Mesenchymal stem cell (in vitro differentiated cells and primary cell): ENCODE data around the gene ZFP92.

ENCODE experiments used
- DNase-seq: peaks from one replicate; pipeline ENCODE4 v3.0.0-alpha.2; 2013
- H2AFZ ChIP-seq: one replicate; pipeline ENCODE4 v1.6.1; 2013; ENCODE audit warnings: low read depth, mild to moderate bottlenecking, control low read depth, inconsistent platforms, low read length, moderate library complexity
- H2AK5ac ChIP-seq: 2 replicates; pipeline ENCODE4 v1.6.1; 2013; ENCODE audit warnings: low read length, moderate library complexity, mild to moderate bottlenecking, inconsistent platforms; ENCODE audit not compliant: severe bottlenecking
- H2BK120ac ChIP-seq: one replicate; pipeline ENCODE4 v1.6.1; 2013; ENCODE audit warnings: low read depth, mild to moderate bottlenecking, inconsistent platforms, low read length, moderate library complexity
- H2BK12ac ChIP-seq, 2 experiments: one replicate each; pipeline ENCODE4 v1.6.1; 2013; ENCODE audit warnings: inconsistent platforms in 2 of 2, low read length in 2 of 2, mild to moderate bottlenecking in 2 of 2, moderate library complexity in 2 of 2, control low read depth in 1 of 2
- H2BK15ac ChIP-seq: one replicate; pipeline ENCODE4 v1.6.1; 2013; ENCODE audit warnings: mild to moderate bottlenecking, low read depth, inconsistent platforms; ENCODE audit not compliant: poor library complexity, severe bottlenecking
- H2BK5ac ChIP-seq: 2 replicates; pipeline ENCODE4 v1.6.1; 2013; ENCODE audit warnings: low read depth, mild to moderate bottlenecking, low read length, control low read depth, inconsistent platforms; ENCODE audit not compliant: poor library complexity, severe bottlenecking
- H3K14ac ChIP-seq, 2 experiments: one replicate each; pipeline ENCODE4 v1.6.1; 2013; ENCODE audit warnings: inconsistent platforms in 2 of 2, low read length in 2 of 2, control low read depth in 1 of 2, mild to moderate bottlenecking in 1 of 2, moderate library complexity in 1 of 2
- H3K18ac ChIP-seq, 2 experiments: one replicate each; pipeline ENCODE4 v1.6.1; 2013; ENCODE audit warnings: inconsistent platforms in 2 of 2, low read length in 2 of 2, control low read depth in 1 of 2, low read depth in 1 of 2, mild to moderate bottlenecking in 1 of 2
- H3K23ac ChIP-seq, 2 experiments: one replicate each; pipeline ENCODE4 v1.6.1; 2013; ENCODE audit warnings: inconsistent platforms in 2 of 2, low read length in 2 of 2, mild to moderate bottlenecking in 2 of 2, moderate library complexity in 2 of 2, control low read depth in 1 of 2
- H3K27ac ChIP-seq: 2 replicates; pipeline ENCODE4 v1.5.1; 2013; ENCODE audit warnings: mild to moderate bottlenecking, moderate library complexity, low read length, control low read depth, inconsistent platforms; ENCODE audit not compliant: poor library complexity, severe bottlenecking
- H3K27me3 ChIP-seq, 2 experiments: 2 replicates each; pipeline versions ENCODE4 v1.6.1 to v1.7.0; 2013; ENCODE audit warnings: low read length in 2 of 2, mild to moderate bottlenecking in 2 of 2, moderate library complexity in 2 of 2, control low read depth in 1 of 2, inconsistent platforms in 1 of 2; ENCODE audit not compliant: control insufficient read depth in 1 of 2, insufficient read depth in 1 of 2
- H3K36me3 ChIP-seq, 2 experiments: 2 replicates each; pipeline versions ENCODE4 v1.6.1 to v1.7.0; 2013; ENCODE audit warnings: low read length in 2 of 2, control low read depth in 1 of 2, inconsistent platforms in 1 of 2, low read depth in 1 of 2, mild to moderate bottlenecking in 1 of 2; ENCODE audit not compliant: insufficient read depth in 2 of 2, control insufficient read depth in 1 of 2
- H3K4ac ChIP-seq, 2 experiments: one replicate each; pipeline ENCODE4 v1.6.1; 2013; ENCODE audit warnings: inconsistent platforms in 2 of 2, low read length in 2 of 2, mild to moderate bottlenecking in 2 of 2, moderate library complexity in 2 of 2, control low read depth in 1 of 2, low read depth in 1 of 2
- H3K4me1 ChIP-seq: 2 replicates; pipeline ENCODE4 v1.6.1; 2013; ENCODE audit warnings: low read depth, low read length, control low read depth; ENCODE audit not compliant: control insufficient read depth, insufficient read depth
- H3K4me2 ChIP-seq: 2 replicates; pipeline ENCODE4 v1.6.1; 2013; ENCODE audit warnings: low read length, mild to moderate bottlenecking, inconsistent platforms; ENCODE audit not compliant: poor library complexity, severe bottlenecking
- H3K4me3 ChIP-seq, 2 experiments: 2 replicates each; pipeline versions ENCODE4 v1.5.1 to v1.7.0; 2013; ENCODE audit warnings: low read length in 2 of 2, mild to moderate bottlenecking in 2 of 2, control low read depth in 1 of 2, low read depth in 1 of 2; ENCODE audit not compliant: insufficient read depth in 1 of 2
- H3K79me1 ChIP-seq: replicated peaks from 2 replicates; pipeline ENCODE4 v1.6.1; 2013; ENCODE audit warnings: mild to moderate bottlenecking, control low read depth, low read length, inconsistent platforms; ENCODE audit not compliant: poor library complexity, severe bottlenecking
- H3K9ac ChIP-seq: 2 replicates; pipeline ENCODE4 v1.7.0; 2013; ENCODE audit warnings: mild to moderate bottlenecking, low read length, moderate library complexity
- H3K9me3 ChIP-seq: 2 replicates; pipeline ENCODE4 v1.7.0; 2013; ENCODE audit warnings: mild to moderate bottlenecking, low read length; ENCODE audit not compliant: control insufficient read depth
- H4K8ac ChIP-seq: one replicate; pipeline ENCODE4 v1.6.1; 2013; ENCODE audit warnings: inconsistent platforms, mild to moderate bottlenecking, low read length, moderate library complexity
- H4K91ac ChIP-seq: one replicate; pipeline ENCODE4 v1.6.1; 2013; ENCODE audit warnings: mild to moderate bottlenecking, low read length, inconsistent platforms
- WGBS: methylation state at CpG from one replicate; pipeline ENCODE4 v1.1.7; 2013; ENCODE audit warnings: mixed read lengths; 5-methylcytosine and 5-hydroxymethylcytosine counted together

ZFP92 gene

GRCh38 chrX:153426204-153426603, 14.9 kb downstream of the ZFP92 start:
- WGBS = 83% methylated on average over 1 of the region's 3 CpGs
- Histone ChIP-seq H3K27me3 (peaks cover 0 to 61% of the 10 kb centered on the region in 2 experiments), H4K8ac (no peak overlapping the region), H2BK12ac (no peak overlapping the region), H3K14ac (no peak overlapping the region), H3K4me3 (no peak overlapping the region), H4K91ac (no peak overlapping the region), H3K79me1 (no peaks in the 10 kb centered on the region), H2BK15ac (no peak overlapping the region), H3K27ac (no peak overlapping the region), H3K23ac (no peak overlapping the region), H3K9ac (no peak overlapping the region), H2AK5ac (no peak overlapping the region), H2BK120ac (no peak overlapping the region), H3K9me3 (peaks cover 8% of the 10 kb centered on the region), H3K4me2 (no peak overlapping the region), H3K18ac (no peak overlapping the region), H3K4me1 (no peaks in the 10 kb centered on the region), H2BK5ac (no peak overlapping the region), H2AFZ (no peak overlapping the region), H3K36me3 (no peaks in the 10 kb centered on the region), H3K4ac (no peak overlapping the region)
- no peak for DNase-seq

- no peak overlapping the region for H2BK15ac ChIP-seq
- H3K4me3 ChIP-seq = no peak overlapping the region
- H2BK120ac ChIP-seq = no peak overlapping the region
- peaks cover 0 to 68% of the 10 kb centered on the region in 2 experiments for H3K27me3 ChIP-seq
- no peak overlapping the region for H2AK5ac ChIP-seq
- no peak overlapping the region for H3K18ac ChIP-seq
- no peak overlapping the region for H3K4ac ChIP-seq
- no peak overlapping the region for H3K4me2 ChIP-seq
- no peak overlapping the region for H3K23ac ChIP-seq
- H2BK12ac ChIP-seq = no peak overlapping the region
- H4K91ac ChIP-seq = no peak overlapping the region
- 83% methylated on average over 6 of the region's 6 CpGs for WGBS
- peaks cover 13% of the 10 kb centered on the region for H3K9me3 ChIP-seq
- H3K79me1 ChIP-seq = no peaks in the 10 kb centered on the region
- H4K8ac ChIP-seq = no peak overlapping the region
- H3K9ac ChIP-seq = no peak overlapping the region
- no peak for DNase-seq
- H3K27ac ChIP-seq = no peak overlapping the region
- no peak overlapping the region for H3K14ac ChIP-seq
- H2AFZ ChIP-seq = no peak overlapping the region
- H3K4me1 ChIP-seq = no peaks in the 10 kb centered on the region
- H2BK5ac ChIP-seq = no peak overlapping the region
- no peaks in the 10 kb centered on the region for H3K36me3 ChIP-seq
These were observed 19.5 kb downstream of the ZFP92 start for GRCh38 chrX:153430796-153431195.

GRCh38 chrX:153433161-153433680, 21.9 kb downstream of the ZFP92 start:
- 77% methylated on average over 10 of the region's 12 CpGs for WGBS

GRCh38 chrX:153433781-153434285, 22.6 kb downstream of the ZFP92 start:
- whole genome bisulfite sequencing = 91% methylated on average over 16 of the region's 17 CpGs
- no peaks in the 10 kb centered on the region for H3K79me1 ChIP-seq
- H4K8ac ChIP-seq = no peak overlapping the region
- no peak overlapping the region for H2BK120ac ChIP-seq
- H2AFZ ChIP-seq = no peak overlapping the region
- peaks cover 0 to 61% of the 10 kb centered on the region in 2 experiments for H3K27me3 ChIP-seq
- no peak for DNase-seq
- H3K4me1 ChIP-seq = no peaks in the 10 kb centered on the region
- no peak overlapping the region for H3K4ac ChIP-seq
- no peak overlapping the region for H3K23ac ChIP-seq
- no peak overlapping the region for H3K4me2 ChIP-seq
- H2BK5ac ChIP-seq = no peak overlapping the region
- H3K18ac ChIP-seq = no peak overlapping the region
- no peak overlapping the region for H3K9ac ChIP-seq
- H4K91ac ChIP-seq = no peak overlapping the region
- no peak overlapping the region for H3K27ac ChIP-seq
- no peak overlapping the region for H3K14ac ChIP-seq
- H2AK5ac ChIP-seq = no peak overlapping the region
- no peak overlapping the region for H2BK12ac ChIP-seq
- H2BK15ac ChIP-seq = no peak overlapping the region
- H3K9me3 ChIP-seq = peaks cover 13% of the 10 kb centered on the region
- H3K4me3 ChIP-seq = no peak overlapping the region
- H3K36me3 ChIP-seq = no peaks in the 10 kb centered on the region

More at GRCh38 chrX:153433161-153433680, 21.9 kb downstream of the ZFP92 start:
- no peak for DNase-seq
- no peaks in the 10 kb centered on the region for H3K79me1 ChIP-seq
- H4K91ac ChIP-seq = no peak overlapping the region
- H2BK15ac ChIP-seq = no peak overlapping the region
- H3K27me3 ChIP-seq = peaks cover 0 to 60% of the 10 kb centered on the region in 2 experiments
- peaks cover 13% of the 10 kb centered on the region for H3K9me3 ChIP-seq
- H3K23ac ChIP-seq = no peak overlapping the region
- no peak overlapping the region for H2BK12ac ChIP-seq
- no peak overlapping the region for H3K4ac ChIP-seq
- H2AK5ac ChIP-seq = no peak overlapping the region
- H3K18ac ChIP-seq = no peak overlapping the region
- no peak overlapping the region for H2AFZ ChIP-seq
- no peak overlapping the region for H3K4me2 ChIP-seq
- H3K4me3 ChIP-seq = no peak overlapping the region
- no peak overlapping the region for H3K27ac ChIP-seq
- H4K8ac ChIP-seq = no peak overlapping the region
- H2BK120ac ChIP-seq = no peak overlapping the region
- no peaks in the 10 kb centered on the region for H3K4me1 ChIP-seq
- H3K36me3 ChIP-seq = no peaks in the 10 kb centered on the region
- no peak overlapping the region for H3K9ac ChIP-seq
- H3K14ac ChIP-seq = no peak overlapping the region
- no peak overlapping the region for H2BK5ac ChIP-seq
